Spleen (tissue), 11 donors: Measurements from ENCODE around the gene HMGXB3. TPM values are rescaled to one million over a fixed set of nuclear protein-coding genes. Genes with fewer than 3 reads are reported as not detected.
A peak's percentile ranks its signal among the peaks of the same experiment; 100 is the strongest.

Experiments
- DNase-seq: peaks from one replicate; pipeline ENCODE4 v3.0.0-alpha.2; 2020
- H3K27ac ChIP-seq, 8 donors: fragments of 200-600 bp; sonication (generic) in 7 of 8; 1 replicate in 4 of 8; 2 replicates in 4 of 8; pipeline versions ENCODE4 v1.5.0 to v1.8.0; 2016 to 2021; ENCODE audit warnings: inconsistent platforms in 4 of 8, mild to moderate bottlenecking in 4 of 8, moderate library complexity in 1 of 8
- H3K27me3 ChIP-seq, 7 donors: fragments of 200-600 bp; sonication (generic) in 6 of 7; replicated peaks in 1 of 7; 1 replicate in 4 of 7; 2 replicates in 3 of 7; pipeline versions ENCODE4 v1.5.0 to v1.8.0; 2016 to 2021; ENCODE audit warnings: inconsistent platforms in 3 of 7, mild to moderate bottlenecking in 1 of 7
- H3K36me3 ChIP-seq, 6 donors: fragments of 200-600 bp; sonication (generic) in 5 of 6; 1 replicate in 4 of 6; 2 replicates in 2 of 6; pipeline versions ENCODE4 v1.5.0 to v1.8.0; 2016 to 2021; ENCODE audit warnings: inconsistent platforms in 2 of 6
- H3K4me1 ChIP-seq, 6 donors: fragments of 200-600 bp; sonication (generic) in 5 of 6; 1 replicate in 3 of 6; 2 replicates in 3 of 6; pipeline versions ENCODE4 v1.5.0 to v1.8.0; 2016 to 2021; ENCODE audit warnings: inconsistent platforms in 3 of 6
- H3K4me3 ChIP-seq, 8 donors: fragments of 200-600 bp; sonication (generic) in 7 of 8; 1 replicate in 4 of 8; 2 replicates in 4 of 8; pipeline versions ENCODE4 v1.5.0 to v1.8.0; 2016 to 2021; ENCODE audit warnings: inconsistent platforms in 4 of 8, mild to moderate bottlenecking in 4 of 8, moderate library complexity in 2 of 8
- H3K9me3 ChIP-seq, 8 donors: fragments of 200-600 bp; sonication (generic) in 7 of 8; 1 replicate in 4 of 8; 2 replicates in 4 of 8; pipeline versions ENCODE4 v1.5.0 to v1.8.0; 2016 to 2021; ENCODE audit warnings: inconsistent platforms in 4 of 8
- CTCF ChIP-seq, 11 experiments: fragments of 200-600 bp in 7 of 11; fragments of 450-650 bp in 4 of 11; sonication (generic) in 4 of 11; IDR thresholded peaks in 8 of 11; conservative IDR thresholded peaks in 3 of 11; 1 replicate in 7 of 11; 2 replicates in 4 of 11; pipeline versions ENCODE4 v1.4.0 to v1.8.0; 2016 to 2021; ENCODE audit warnings: antibody characterized with exemption in 11 of 11, inconsistent platforms in 4 of 11, mild to moderate bottlenecking in 1 of 11
- POLR2A ChIP-seq, 3 donors: fragments of 450-650 bp; IDR thresholded peaks; one replicate each; pipeline ENCODE4 v1.5.1; 2017; ENCODE audit warnings: antibody characterized with exemption in 3 of 3, mild to moderate bottlenecking in 1 of 3
- POLR2AphosphoS5 ChIP-seq, 3 donors: sonication (generic); formaldehyde crosslinking; IDR thresholded peaks; one replicate each; pipeline ENCODE4 v1.5.1; 2017; ENCODE audit warnings: antibody characterized with exemption in 3 of 3
- WGBS, 5 donors: extraction: QIAGEN DNeasy Blood & Tissue Kit in 3 of 5; methylation state at CpG; one replicate each; pipeline versions ENCODE4 v1.1.5 to v1.1.7; 2013 to 2018; 5-methylcytosine and 5-hydroxymethylcytosine counted together
- intact Hi-C: fragments of 100-400 bp; cut with DNase I; formaldehyde crosslinking; loops from one replicate; pipeline ENCODE4 v1.15.0; 2023; ENCODE audit warnings: low total_unique reads
- polyA plus RNA-seq, 3 donors: library from polyadenylated mRNA; stranded (reverse); fragments of 200-250 nt; gene quantifications; one replicate each; pipeline ENCODE4 v1.2.1, GENCODE V29; 2013
- total RNA-seq, 7 donors: library from RNA; depleted of rRNA in 3 of 7; stranded (reverse); fragments of >200 nt in 3 of 7; fragmentation: NEBNext Ultra II Directional in 4 of 7; extraction: Animal tissue kit (Norgen Biotek cat#: 25700) in 4 of 7; gene quantifications; one replicate each; pipeline versions ENCODE4 v1.1.0 to v1.2.1, GENCODE V29; 2016 to 2021
- donor health status: healthy with polysubstance abuse.
- donor health status: DM: no; HTN: no; CAD: no; lungs with moderate emphysema.
- donor health status: DM: no; HTN: no; CAD: no.
- donor health status: Bipolar disorder and iron deficiency.
- donor health status: healthy.
- donor health status: DM: no; HTN: no; CAD: no.
- donor health status: DM: yes; HTN: yes; CAD: no.

Gene HMGXB3
- total and polyA plus RNA-seq, 10 donors: 14.3 to 51.7 (median 34.6) TPM

GRCh38 chr5:150057996-150058395 lies 57.5 kb downstream of the HMGXB3 start:
- peak overlapping the region in 5 of 8 donors; percentile 18 to 65 (median 55) for H3K27ac ChIP-seq
- intact Hi-C loops: no loop called here
- peaks cover 0 to 24% (median 0%) of the 10 kb centered on the region in 6 donors for H3K4me1 ChIP-seq

DNA sequence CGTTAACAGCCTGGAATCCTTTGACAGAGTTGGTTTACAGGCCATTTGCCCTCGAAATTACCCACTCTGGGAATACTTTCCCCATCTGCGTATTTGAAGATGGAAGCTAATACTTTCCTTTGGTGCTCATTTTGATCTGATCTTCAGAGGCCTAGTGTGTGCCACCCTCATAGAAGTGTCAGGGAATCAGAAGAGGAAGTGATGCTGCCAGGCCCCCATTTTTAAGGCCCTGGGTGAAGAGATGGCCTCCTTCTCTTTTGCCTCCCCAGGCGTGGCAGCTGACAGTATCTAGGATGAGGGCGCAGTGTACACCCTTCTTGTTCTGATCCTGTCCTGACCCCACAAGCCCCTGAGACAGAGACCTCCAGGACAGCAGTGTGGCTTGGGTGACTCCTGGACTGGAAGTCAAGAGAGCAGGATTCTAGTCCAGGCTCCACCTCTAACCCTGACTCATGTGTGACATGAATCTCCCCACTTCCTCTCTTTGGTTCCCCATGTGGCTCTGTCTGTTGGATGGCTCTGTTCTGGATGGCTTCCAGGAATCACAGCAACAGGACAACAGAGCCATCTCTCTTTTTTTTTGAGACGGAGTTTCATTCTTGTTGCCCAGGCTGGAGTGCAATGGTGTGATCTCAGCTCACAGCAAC lies 58.1 kb downstream of the HMGXB3 start:
- Histone ChIP-seq H3K27me3 (no peaks in the 10 kb centered on the region), H3K36me3 (peaks cover 0 to 61% (median 20%) of the 10 kb centered on the region in 6 donors), H3K4me3 (no peak overlapping the region), H3K4me1 (peaks cover 0 to 24% (median 0%) of the 10 kb centered on the region in 6 donors), H3K9me3 (no peaks in the 10 kb centered on the region), H3K27ac (peak overlapping the region in 5 of 8 donors; percentile 18 to 65 (median 55))
- intact Hi-C loops: no loop called here
- DNase-seq: no peak
- WGBS, 5 donors: 78 to 85% (median 82%) methylated on average over 6 of the region's 6 CpGs
- no peak for TF ChIP-seq POLR2A (IDR thresholded peaks at IDR 0.05)
- peak in 1 of 3 donors; percentile 68 for TF ChIP-seq POLR2AphosphoS5 (IDR thresholded peaks at IDR 0.05)

More at GRCh38 chr5:150057996-150058395, 57.5 kb downstream of the HMGXB3 start:
- no peaks in the 10 kb centered on the region for H3K27me3 ChIP-seq
- 86 to 93% (median 87%) methylated on average over 5 of the region's 5 CpGs for WGBS, 5 donors
- H3K36me3 ChIP-seq: peaks cover 0 to 67% (median 26%) of the 10 kb centered on the region in 6 donors
- no peak for DNase-seq
- no peak overlapping the region for H3K4me3 ChIP-seq
- H3K9me3 ChIP-seq: no peaks in the 10 kb centered on the region
- TF ChIP-seq POLR2AphosphoS5 (IDR thresholded peaks at IDR 0.05) (no peak), CTCF (IDR thresholded peaks at IDR 0.05 in 8 of 11, conservative IDR thresholded peaks at IDR 0.05 in 3 of 11) (no peak), POLR2A (IDR thresholded peaks at IDR 0.05) (no peak)

DNA sequence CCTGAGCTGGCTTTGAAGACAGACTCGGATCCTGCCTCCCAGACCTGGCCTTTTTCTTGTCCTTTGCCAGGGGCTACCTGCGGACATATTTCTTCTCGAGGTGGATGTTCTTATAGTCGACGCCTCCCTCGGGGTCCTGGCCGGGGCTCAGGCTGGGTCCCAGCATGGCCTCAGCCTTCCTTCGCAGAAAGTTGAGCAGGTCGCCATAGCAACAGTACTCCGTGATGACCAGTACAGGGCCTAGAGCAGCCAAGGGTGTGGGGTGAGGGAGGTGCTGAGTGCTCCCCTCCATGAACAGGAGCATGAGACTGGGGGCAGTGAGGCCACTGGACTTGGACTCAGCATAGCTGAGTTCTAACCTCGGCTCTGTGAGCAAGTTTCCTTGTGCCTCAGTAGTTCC lies 59.1 kb downstream of the HMGXB3 start:
- H3K4me3 ChIP-seq: no peak overlapping the region
- no peaks in the 10 kb centered on the region for H3K9me3 ChIP-seq
- peaks cover 0 to 34% (median 0%) of the 10 kb centered on the region in 6 donors for H3K4me1 ChIP-seq
- WGBS, 5 donors: 92 to 97% (median 94%) methylated on average over 11 of the region's 11 CpGs
- H3K27ac ChIP-seq: peak overlapping the region in 3 of 8 donors; percentile 36 to 64 (median 55)
- peak in 1 of 3 donors; percentile 36 for TF ChIP-seq POLR2AphosphoS5 (IDR thresholded peaks at IDR 0.05)
- TF ChIP-seq CTCF (IDR thresholded peaks at IDR 0.05 in 8 of 11, conservative IDR thresholded peaks at IDR 0.05 in 3 of 11): no peak
- H3K36me3 ChIP-seq: peaks cover 0 to 51% (median 10%) of the 10 kb centered on the region in 6 donors
- no peak for DNase-seq
- intact Hi-C loops: no loop called here
- H3K27me3 ChIP-seq: no peaks in the 10 kb centered on the region

- peaks cover 0 to 42% (median 2%) of the 10 kb centered on the region in 6 donors for H3K36me3 ChIP-seq
- H3K27me3 ChIP-seq: peaks cover 0 to 3% (median 0%) of the 10 kb centered on the region in 7 donors
- H3K4me3 ChIP-seq: no peak overlapping the region
- H3K9me3 ChIP-seq: no peaks in the 10 kb centered on the region
- intact Hi-C loops: no loop called here
- TF ChIP-seq POLR2AphosphoS5 (IDR thresholded peaks at IDR 0.05) (no peak), CTCF (IDR thresholded peaks at IDR 0.05 in 8 of 11, conservative IDR thresholded peaks at IDR 0.05 in 3 of 11) (no peak), POLR2A (IDR thresholded peaks at IDR 0.05) (no peak)
- no peak for DNase-seq
- WGBS, 5 donors: 74 to 95% (median 85%) methylated on average over 7 of the region's 7 CpGs
- no peak overlapping the region for H3K27ac ChIP-seq
- H3K4me1 ChIP-seq: peaks cover 0 to 42% (median 0%) of the 10 kb centered on the region in 6 donors
Observed at GRCh38 chr5:150060471-150060870, 59.9 kb downstream of the HMGXB3 start.
